Naive thymus-derived CD8-positive, alpha-beta T cell (primary cell): Measurements from ENCODE around the gene FAM162A. TPM values are rescaled to one million over a fixed set of nuclear protein-coding genes. Genes with fewer than 3 reads are reported as not detected.

Experiments
- ATAC-seq, 2 donors: fragments of 150-1000 bp; cut with Tn5 transposase in 1 of 2; sonication (Bioruptor Pico), chemical (Tn5 transposase) in 1 of 2; 1 replicate in 1 of 2; 2 replicates in 1 of 2; pipeline ENCODE4 v1.10.0; 2021; ENCODE audit warnings: mild to moderate bottlenecking in 2 of 2, moderate library complexity in 2 of 2
- POLR2A ChIA-PET: fragments of 350-600 bp; sonication (Branson Sonifier 250); formaldehyde crosslinking; loops from one replicate; lab custom pipeline; 2021; ENCODE audit warnings: antibody characterized with exemption; lab: Charles Lee
- DNase-seq, 10 donors: peaks; one replicate each; pipeline versions ENCODE4 v3.0.0 to v3.0.0-alpha.2; 2020 to 2022
- H3K27ac Mint-ChIP-seq, 10 donors: one replicate each; pipeline ENCODE4 v1.8.0; 2020 to 2022; ENCODE audit warnings: mild to moderate bottlenecking in 10 of 10, mixed read lengths in 10 of 10, moderate library complexity in 4 of 10, inconsistent platforms in 1 of 10
- H3K27me3 Mint-ChIP-seq, 5 donors: one replicate each; pipeline ENCODE4 v1.8.0; 2021 to 2022; ENCODE audit warnings: mixed read lengths in 5 of 5
- H3K36me3 Mint-ChIP-seq, 3 donors: one replicate each; pipeline ENCODE4 v1.8.0; 2020 to 2022; ENCODE audit warnings: mixed read lengths in 3 of 3, mild to moderate bottlenecking in 2 of 3, inconsistent platforms in 1 of 3
- H3K4me1 Mint-ChIP-seq, 4 donors: one replicate each; pipeline ENCODE4 v1.8.0; 2021 to 2022; ENCODE audit warnings: mixed read lengths in 4 of 4
- H3K4me3 Mint-ChIP-seq, 10 donors: one replicate each; pipeline ENCODE4 v1.8.0; 2020 to 2022; ENCODE audit warnings: mild to moderate bottlenecking in 10 of 10, mixed read lengths in 10 of 10, moderate library complexity in 6 of 10, inconsistent platforms in 1 of 10
- H3K9me3 Mint-ChIP-seq, 9 donors: one replicate each; pipeline ENCODE4 v1.8.0; 2020 to 2022; ENCODE audit warnings: mixed read lengths in 9 of 9, mild to moderate bottlenecking in 3 of 9, inconsistent platforms in 1 of 9, moderate library complexity in 1 of 9
- polyA plus RNA-seq, 3 donors: library from polyadenylated mRNA; unstranded; fragments of 300-500 nt; fragmentation: Illumina TruSeq; gene quantifications; one replicate each; pipeline ENCODE4 v1.2.3, GENCODE V29; 2021
- total RNA-seq, 8 experiments: library from RNA in 2 of 8; stranded (reverse) in 2 of 8; gene quantifications; one replicate each; pipeline ENCODE4 v1.2.3 and lab custom pipeline; 2021 to 2026

Gene FAM162A
- total and polyA plus RNA-seq, 5 experiments from 2014 or later: 31.3 to 132 (median 114) TPM

DNA sequence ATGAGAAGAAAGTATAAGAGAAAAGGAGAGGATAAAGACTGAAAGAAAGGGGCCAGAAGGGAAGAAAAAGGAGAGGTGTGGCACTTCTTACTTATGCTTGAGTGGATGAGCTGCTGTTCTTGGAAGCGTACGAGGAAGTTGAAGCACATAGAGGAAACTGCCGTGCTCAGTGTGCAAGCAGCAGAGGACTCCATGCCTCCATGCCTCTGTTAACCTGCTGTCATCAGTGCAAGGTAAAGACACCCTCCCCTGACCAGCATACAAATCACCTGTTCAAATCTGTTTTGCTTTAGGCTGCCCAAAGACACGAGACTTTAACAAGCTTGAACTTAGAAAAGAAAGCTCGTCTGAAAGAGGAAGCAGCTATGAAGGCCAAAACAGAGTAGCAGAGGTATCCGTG lies 25.5 kb downstream of the FAM162A start:
- H3K27me3 Mint-ChIP-seq: no peaks in the 10 kb centered on the region
- peak overlapping the region in 7 of 10 donors; percentile 3 to 93 (median 55) for H3K27ac Mint-ChIP-seq
- POLR2A ChIA-PET: interaction anchor here (0.6 kb wide), 2 partner anchors 18 to 20 kb away, joined by 3 read pairs; no protein-coding TSS in a partner anchor
- peaks cover 12 to 44% (median 38%) of the 10 kb centered on the region in 4 donors for H3K4me1 Mint-ChIP-seq
- H3K4me3 Mint-ChIP-seq: peak overlapping the region in 1 of 10 donors; percentile 74
- H3K36me3 Mint-ChIP-seq: peaks cover 0 to 82% (median 18%) of the 10 kb centered on the region in 3 donors
- ATAC-seq (no peak), DNase-seq (no peak)
- no peaks in the 10 kb centered on the region for H3K9me3 Mint-ChIP-seq

DNA sequence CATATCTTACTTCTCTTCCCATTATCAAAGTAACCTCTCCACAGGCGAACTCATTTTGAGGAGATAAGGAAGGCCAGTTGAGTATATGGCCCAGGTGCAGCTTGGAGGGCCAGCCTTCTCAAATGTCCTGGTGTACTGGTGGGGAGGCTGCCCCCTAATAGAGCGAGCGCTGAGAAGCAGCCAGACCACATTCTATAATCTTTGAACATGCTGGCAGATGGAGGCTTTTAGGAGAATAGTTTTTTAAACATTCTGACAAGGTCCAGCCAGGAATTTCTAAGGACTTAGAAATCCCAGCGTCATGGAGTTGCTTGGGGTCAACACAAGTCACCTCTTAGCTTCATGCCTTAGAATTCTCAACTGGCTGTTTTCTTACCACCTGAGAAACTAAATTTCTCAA lies 26.1 kb downstream of the FAM162A start:
- no peaks in the 10 kb centered on the region for H3K27me3 Mint-ChIP-seq
- ATAC-seq: no peak
- POLR2A ChIA-PET: interaction anchor here (0.6 kb wide), 2 partner anchors 17 to 21 kb away, joined by 3 read pairs; no protein-coding TSS in a partner anchor
- no peaks in the 10 kb centered on the region for H3K9me3 Mint-ChIP-seq
- H3K4me3 Mint-ChIP-seq: no peak overlapping the region
- peaks cover 18 to 50% (median 44%) of the 10 kb centered on the region in 4 donors for H3K4me1 Mint-ChIP-seq
- peaks cover 1 to 75% (median 20%) of the 10 kb centered on the region in 3 donors for H3K36me3 Mint-ChIP-seq
- DNase-seq: no peak
- H3K27ac Mint-ChIP-seq: peak overlapping the region in 3 of 10 donors; percentile 25 to 88 (median 77)

DNA sequence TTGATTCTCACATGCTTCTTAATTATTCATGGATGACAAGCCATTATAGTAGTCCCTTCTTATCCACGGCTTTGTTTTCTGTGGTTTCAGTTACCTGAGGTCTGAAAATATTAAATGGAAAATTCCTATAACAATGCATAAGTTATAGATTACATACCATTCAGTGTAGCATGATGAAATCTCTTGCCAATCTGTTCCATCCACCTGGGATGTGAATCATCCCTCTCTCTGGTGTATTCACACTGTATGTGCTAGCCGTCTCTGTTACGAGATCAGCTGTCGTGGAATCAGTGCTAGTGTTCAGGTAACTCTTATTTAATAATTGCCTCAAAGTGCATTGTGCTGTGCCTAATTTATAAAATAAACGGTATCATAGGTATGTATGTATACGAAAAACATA lies 26.7 kb downstream of the FAM162A start:
- Mint-ChIP-seq H3K4me3 (no peak overlapping the region), H3K4me1 (peaks cover 21 to 54% (median 48%) of the 10 kb centered on the region in 4 donors), H3K27me3 (no peaks in the 10 kb centered on the region), H3K27ac (peak overlapping the region in 4 of 10 donors; percentile 9 to 57 (median 28)), H3K36me3 (peaks cover 4 to 71% (median 21%) of the 10 kb centered on the region in 3 donors), H3K9me3 (no peaks in the 10 kb centered on the region)
- POLR2A ChIA-PET: no interaction called here
- ATAC-seq (no peak), DNase-seq (no peak)

DNA sequence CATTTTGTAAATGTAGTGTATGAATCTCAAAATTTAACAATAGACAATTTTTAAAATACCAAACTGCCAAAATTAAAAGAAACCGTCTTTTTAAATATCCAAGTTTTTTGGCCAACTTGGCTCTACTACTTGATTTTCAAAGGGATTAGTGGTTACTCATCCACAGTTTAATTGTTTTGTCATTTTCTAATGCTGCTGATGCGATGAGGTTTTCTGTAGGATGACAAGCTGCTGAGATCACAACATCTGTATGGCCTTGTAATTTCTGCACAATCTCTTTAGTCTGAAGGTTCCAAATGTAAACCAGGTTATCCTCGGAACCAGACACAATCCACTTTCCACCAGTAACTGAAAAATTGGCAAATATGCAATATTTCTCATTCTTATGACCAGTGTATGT lies 30.4 kb downstream of the FAM162A start:
- POLR2A ChIA-PET: interaction anchor here (2.7 to 4.0 kb wide), 2 partner anchors 31 to 101 kb away, joined by 17 to 71 read pairs; partner anchors contain the start of genes FAM162A, KPNA1 and MIX23
- peak overlapping the region; percentile 95 to 100 (median 98) for H3K4me3 Mint-ChIP-seq
- no peaks in the 10 kb centered on the region for H3K9me3 Mint-ChIP-seq
- peak overlapping the region; percentile 96 to 100 (median 100) for H3K27ac Mint-ChIP-seq
- no peak for ATAC-seq
- peaks cover 28 to 72% (median 66%) of the 10 kb centered on the region in 4 donors for H3K4me1 Mint-ChIP-seq
- peaks cover 0 to 4% (median 0%) of the 10 kb centered on the region in 5 donors for H3K27me3 Mint-ChIP-seq
- no peak for DNase-seq
- peaks cover 4 to 37% (median 8%) of the 10 kb centered on the region in 3 donors for H3K36me3 Mint-ChIP-seq

DNA sequence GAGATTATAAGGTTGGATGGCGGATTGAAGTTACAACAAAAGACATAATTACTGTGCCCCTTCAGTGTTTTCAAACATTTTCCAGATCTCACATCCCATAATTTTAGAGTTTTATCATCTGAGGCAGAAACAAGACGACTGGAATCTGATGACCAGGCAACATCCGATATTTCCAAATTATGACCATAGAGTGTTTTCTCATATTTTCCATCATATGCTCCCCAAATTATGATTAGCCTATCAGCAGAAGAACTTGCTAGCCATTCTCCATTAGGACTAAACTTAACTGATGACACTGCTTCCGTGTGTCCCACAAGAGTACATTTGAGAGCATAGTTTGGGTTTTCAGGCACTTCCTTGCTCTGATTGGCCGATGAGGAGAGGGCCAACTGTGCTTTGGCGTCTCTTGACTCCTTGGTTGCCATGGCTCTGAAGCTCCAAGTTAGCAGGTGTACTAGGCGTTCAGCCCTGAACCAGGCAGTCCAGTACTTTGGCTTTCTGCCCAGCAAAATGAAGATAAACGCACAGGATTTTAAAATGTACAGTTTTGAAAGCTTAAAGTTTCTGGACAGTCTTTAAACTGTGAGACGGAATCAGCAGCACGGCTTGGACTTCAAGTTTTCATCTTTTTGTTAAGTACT lies 31.2 kb downstream of the FAM162A start:
- H3K4me1 Mint-ChIP-seq: peaks cover 29 to 68% (median 66%) of the 10 kb centered on the region in 4 donors
- POLR2A ChIA-PET: interaction anchor here (1.6 to 4.0 kb wide), 7 partner anchors 9 to 869 kb away, joined by 4 to 71 read pairs (median 7); partner anchors contain the start of genes FAM162A, HCLS1, KPNA1 and MIX23
- DNase-seq: peak; percentile 12 to 74 (median 44)
- H3K9me3 Mint-ChIP-seq: no peaks in the 10 kb centered on the region
- peak overlapping the region; percentile 95 to 100 (median 98) for H3K4me3 Mint-ChIP-seq
- peaks cover 4 to 33% (median 4%) of the 10 kb centered on the region in 3 donors for H3K36me3 Mint-ChIP-seq
- peaks cover 0 to 4% (median 0%) of the 10 kb centered on the region in 5 donors for H3K27me3 Mint-ChIP-seq
- H3K27ac Mint-ChIP-seq: peak overlapping the region; percentile 96 to 100 (median 100)
- peak; percentile 27 to 43 for ATAC-seq

DNA sequence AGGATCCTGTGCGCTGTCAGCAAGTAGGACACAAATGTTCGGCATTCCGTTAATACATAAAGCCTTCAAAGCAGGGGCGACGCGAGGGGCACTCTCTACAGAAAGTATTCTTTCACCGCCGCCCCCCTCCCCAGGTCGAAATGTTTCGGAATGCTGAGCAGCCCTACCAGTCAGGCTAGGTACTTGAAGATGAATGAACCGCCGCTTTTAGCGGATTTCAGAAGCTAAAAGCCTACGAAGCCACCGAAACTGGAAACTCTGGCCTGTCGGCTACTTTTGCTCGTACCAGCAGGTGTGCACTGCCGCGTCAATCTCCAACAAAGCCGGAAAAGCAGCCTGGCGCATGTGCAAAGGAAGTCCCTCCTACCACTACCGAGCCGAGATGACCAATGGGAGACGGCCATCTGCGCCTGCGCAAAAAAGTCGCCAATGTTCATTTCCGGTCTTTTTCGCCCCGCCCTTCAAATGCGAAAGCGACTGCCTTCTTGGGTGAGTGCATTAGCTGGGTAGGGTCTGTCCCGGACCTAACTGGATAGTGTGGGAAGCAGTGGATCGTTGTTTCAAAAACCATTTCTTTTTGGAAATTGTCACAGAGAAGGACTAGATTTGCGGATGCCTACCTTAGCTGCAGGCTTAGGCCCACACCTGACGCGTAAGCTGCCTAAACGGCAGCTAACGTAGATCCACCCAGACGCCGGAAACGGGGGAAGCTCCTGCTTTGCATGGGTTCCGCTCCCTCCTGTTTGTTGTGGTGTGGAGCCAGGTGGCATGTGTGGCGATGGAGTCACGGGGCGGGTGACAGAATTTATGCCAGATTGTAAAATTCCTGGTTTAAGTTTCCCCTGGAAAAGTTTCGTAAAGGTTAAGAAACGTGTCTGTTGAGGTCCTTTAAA lies 32.0 kb downstream of the FAM162A start, which contains the start of gene WDR5B:
WDR5B (minus strand) TSS at position 301 of the 893 bp plus-strand sequence. CDS start 534 bp downstream, outside the sequence.
- Mint-ChIP-seq H3K9me3 (no peaks in the 10 kb centered on the region), H3K4me1 (peaks cover 30 to 65% (median 62%) of the 10 kb centered on the region in 4 donors), H3K4me3 (peak within 1 kb of the TSS; percentile 95 to 100 (median 98)), H3K27me3 (peaks cover 0 to 4% (median 0%) of the 10 kb centered on the region in 5 donors), H3K27ac (peak within 1 kb of the TSS; percentile 96 to 100 (median 100)), H3K36me3 (peaks cover 4 to 30% (median 5%) of the 10 kb centered on the region in 3 donors)
- POLR2A ChIA-PET: interaction anchor here (0.6 to 4.0 kb wide), 13 partner anchors 8 to 869 kb away, joined by 3 to 71 read pairs (median 4); partner anchors contain the start of genes DTX3L, FAM162A, HCLS1 and HSPBAP1
- peak; percentile 89 to 99 (median 98) for DNase-seq
- ATAC-seq: peak; percentile 88 to 89

DNA sequence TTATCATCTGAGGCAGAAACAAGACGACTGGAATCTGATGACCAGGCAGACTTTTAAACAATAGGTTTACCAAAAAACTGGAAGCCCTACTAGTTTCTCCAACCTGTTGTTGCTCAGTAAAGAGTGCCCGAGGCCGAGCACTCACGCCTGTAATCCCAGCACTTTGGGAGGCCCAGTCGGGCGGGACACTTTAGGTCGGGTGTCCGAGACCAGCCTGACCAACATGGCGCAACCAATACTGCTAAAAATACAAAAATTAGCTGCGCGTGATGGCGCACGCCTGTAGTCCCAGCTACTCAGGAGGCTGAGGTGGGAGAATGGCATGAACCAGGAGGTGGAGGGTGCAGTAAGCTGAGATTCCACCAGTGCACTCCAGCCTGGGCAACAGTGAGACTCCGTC lies 33.0 kb downstream of the FAM162A start:
- Mint-ChIP-seq H3K9me3 (no peaks in the 10 kb centered on the region), H3K27ac (peak overlapping the region; percentile 96 to 100 (median 100)), H3K4me1 (peaks cover 30 to 62% (median 60%) of the 10 kb centered on the region in 4 donors), H3K36me3 (peaks cover 4 to 32% (median 5%) of the 10 kb centered on the region in 3 donors), H3K27me3 (peaks cover 0 to 4% (median 0%) of the 10 kb centered on the region in 5 donors), H3K4me3 (peak overlapping the region; percentile 95 to 100 (median 98))
- DNase-seq (no peak), ATAC-seq (no peak)
- POLR2A ChIA-PET: interaction anchor here (0.8 to 4.0 kb wide), 10 partner anchors 10 to 870 kb away, joined by 3 to 71 read pairs (median 6); partner anchors contain the start of genes DTX3L, FAM162A, HCLS1 and HSPBAP1

DNA sequence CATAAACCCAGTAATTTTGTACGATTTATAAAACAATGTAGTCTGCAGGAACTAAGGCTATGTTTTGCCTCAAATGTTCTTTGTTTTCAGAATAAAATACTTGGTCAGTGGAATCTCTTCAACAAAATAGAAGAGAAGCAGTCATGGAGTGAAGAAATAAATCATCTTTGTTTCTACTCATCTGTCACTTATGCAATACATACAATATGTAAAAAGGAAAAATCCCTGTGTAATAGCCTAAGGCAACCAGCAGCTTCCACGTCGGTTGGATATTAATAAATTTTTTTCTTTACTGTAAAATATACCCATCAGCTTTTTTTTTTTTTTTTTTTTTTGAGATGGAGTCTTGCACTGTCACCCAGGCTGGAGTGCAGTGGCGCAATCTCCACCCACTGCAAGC lies 37.1 kb downstream of the FAM162A start:
- peaks cover 9 to 29% (median 20%) of the 10 kb centered on the region in 4 donors for H3K4me1 Mint-ChIP-seq
- DNase-seq: no peak
- peaks cover 0 to 50% (median 8%) of the 10 kb centered on the region in 3 donors for H3K36me3 Mint-ChIP-seq
- H3K27ac Mint-ChIP-seq: no peak overlapping the region
- no peak overlapping the region for H3K4me3 Mint-ChIP-seq
- H3K9me3 Mint-ChIP-seq: no peaks in the 10 kb centered on the region
- POLR2A ChIA-PET: interaction anchor here (0.5 kb wide), 1 partner anchor 874 kb away, joined by 3 read pairs; no protein-coding TSS in a partner anchor
- peaks cover 0 to under 1% (median 0%) of the 10 kb centered on the region in 5 donors for H3K27me3 Mint-ChIP-seq
- no peak for ATAC-seq

DNA sequence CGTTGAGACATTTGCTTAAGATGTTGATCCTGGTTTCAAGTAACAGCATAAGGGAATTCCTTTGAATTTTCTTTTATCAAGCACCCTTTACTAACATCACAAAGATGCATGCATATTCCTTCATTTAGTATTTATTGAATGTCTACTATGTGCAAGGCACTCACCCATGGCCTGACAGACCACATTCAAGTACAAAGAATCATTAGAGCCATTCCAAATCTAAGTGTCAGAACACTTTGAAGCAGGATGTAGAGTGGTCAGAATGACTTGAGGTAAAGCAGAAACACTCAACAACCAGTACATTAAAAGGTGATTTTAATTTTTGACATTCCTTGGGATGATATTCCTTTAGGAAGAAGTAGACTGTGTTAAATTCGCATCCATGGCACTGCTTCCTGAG lies 37.9 kb downstream of the FAM162A start:
- POLR2A ChIA-PET: interaction anchor here (0.5 kb wide), 1 partner anchor 875 kb away, joined by 3 read pairs; no protein-coding TSS in a partner anchor
- no peaks in the 10 kb centered on the region for H3K27me3 Mint-ChIP-seq
- H3K36me3 Mint-ChIP-seq: peaks cover 0 to 58% (median 15%) of the 10 kb centered on the region in 3 donors
- ATAC-seq (no peak), DNase-seq (no peak)
- no peak overlapping the region for H3K4me3 Mint-ChIP-seq
- peak overlapping the region in 1 of 10 donors; percentile 23 for H3K27ac Mint-ChIP-seq
- no peaks in the 10 kb centered on the region for H3K9me3 Mint-ChIP-seq
- H3K4me1 Mint-ChIP-seq: peaks cover 4 to 22% (median 13%) of the 10 kb centered on the region in 4 donors

DNA sequence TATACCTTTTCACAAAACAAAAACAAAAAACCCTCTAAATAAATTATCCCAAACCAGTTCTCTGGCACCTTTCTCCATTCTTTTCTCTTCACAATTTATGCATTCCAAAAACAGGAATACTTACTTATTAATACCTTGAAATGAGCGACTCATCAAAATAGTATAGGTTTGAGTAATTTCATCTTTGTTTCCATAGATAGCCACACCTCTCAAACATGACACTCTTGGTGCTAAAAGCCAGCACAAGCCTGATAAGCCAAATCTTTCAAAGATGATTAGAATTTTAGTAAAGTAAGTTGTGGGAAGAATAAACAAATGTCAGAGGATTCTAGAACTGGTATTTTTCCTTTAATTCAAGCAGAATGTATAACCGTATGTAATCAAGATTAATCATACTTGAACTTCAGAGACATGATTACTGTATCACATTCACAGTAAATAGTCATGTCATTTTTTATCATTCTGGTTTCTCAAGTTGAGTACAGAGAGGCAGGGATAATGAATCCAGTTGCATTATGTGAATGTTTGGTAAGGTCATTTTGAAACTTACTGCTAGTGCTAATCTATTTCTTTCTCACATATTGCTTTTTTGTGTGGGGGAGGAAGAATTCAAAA lies 44.0 kb downstream of the FAM162A start:
- Mint-ChIP-seq H3K9me3 (peaks cover 0 to 18% (median 2%) of the 10 kb centered on the region in 9 donors), H3K4me1 (peaks cover 0 to 9% (median 2%) of the 10 kb centered on the region in 4 donors), H3K27me3 (no peaks in the 10 kb centered on the region), H3K36me3 (peaks cover 26 to 87% (median 59%) of the 10 kb centered on the region in 3 donors), H3K27ac (peak overlapping the region in 7 of 10 donors; percentile 6 to 62 (median 35)), H3K4me3 (no peak overlapping the region)
- no peak for ATAC-seq
- DNase-seq: no peak
- POLR2A ChIA-PET: interaction anchor here (1.2 kb wide), 1 partner anchor 11 kb away, joined by 3 read pairs; no protein-coding TSS in a partner anchor

DNA sequence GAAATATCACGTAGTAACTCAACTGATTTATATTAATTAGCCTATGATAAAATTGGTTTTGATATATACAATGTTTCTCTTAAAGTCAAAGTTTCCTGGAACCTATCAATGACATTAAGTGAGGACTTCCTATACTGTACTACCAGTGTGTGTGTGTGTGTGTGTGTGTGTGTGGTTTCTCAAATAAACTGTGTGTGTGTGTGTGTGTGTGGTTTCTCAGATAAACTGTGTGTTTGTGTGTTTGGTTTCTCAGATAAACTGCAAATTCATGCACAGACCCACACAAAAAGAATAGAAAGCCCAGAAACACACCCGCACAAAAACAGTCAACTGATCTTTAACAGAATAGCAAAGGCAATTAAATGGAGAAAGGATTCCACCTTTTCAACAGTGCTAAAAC lies 46.4 kb downstream of the FAM162A start:
- DNase-seq (no peak), ATAC-seq (no peak)
- POLR2A ChIA-PET: no interaction called here
- Mint-ChIP-seq H3K4me1 (peaks cover 0 to 9% (median 2%) of the 10 kb centered on the region in 4 donors), H3K9me3 (peaks cover 0 to 18% (median 2%) of the 10 kb centered on the region in 9 donors), H3K4me3 (no peak overlapping the region), H3K36me3 (peaks cover 34 to 88% (median 64%) of the 10 kb centered on the region in 3 donors), H3K27ac (no peak overlapping the region), H3K27me3 (no peaks in the 10 kb centered on the region)
